HEK293 (cell line): Measurements from ENCODE around the gene ZKSCAN1.

Experiments
- CTCF ChIA-PET: fragments of 350-600 bp; formaldehyde crosslinking; extraction: SDS; loops from one replicate; lab custom pipeline; 2021; ENCODE audit warnings: antibody characterized with exemption; lab: Yijun Ruan, JAX
- POLR2A ChIA-PET: fragments of 300-600 bp; formaldehyde crosslinking; extraction: SDS; loops from one replicate; lab custom pipeline; 2020; ENCODE audit warnings: antibody characterized with exemption, inconsistent platforms; lab: Yijun Ruan, JAX
- H3K27ac ChIP-seq: fragments of 200-500 bp; sonication (Bioruptor generic); 2 replicates; pipeline ENCODE4 v1.5.1; 2014; ENCODE audit warnings: low read depth, low read length, control low read depth, inconsistent platforms; ENCODE audit errors: extremely low read depth
- H3K36me3 ChIP-seq, 2 experiments: fragments of 200-500 bp in 1 of 2; sonication (Bioruptor generic) in 1 of 2; 1 replicate in 1 of 2; 2 replicates in 1 of 2; pipeline ENCODE4 v1.5.1; 2014 to 2017; ENCODE audit warnings: inconsistent platforms in 2 of 2, low read length in 2 of 2; ENCODE audit not compliant: control insufficient read depth in 2 of 2, insufficient read depth in 1 of 2
- H3K4me1 ChIP-seq: fragments of 200-500 bp; sonication (Bioruptor generic); 2 replicates; pipeline ENCODE4 v1.5.1; 2014; ENCODE audit warnings: mild to moderate bottlenecking, low read length, inconsistent platforms; ENCODE audit not compliant: control insufficient read depth, insufficient read depth
- H3K4me3 ChIP-seq: 2 replicates; pipeline ENCODE4 v1.5.1; 2011; ENCODE audit warnings: low read depth, mild to moderate bottlenecking, control low read depth, low read length, moderate library complexity
- H3K9me3 ChIP-seq: fragments of 200-500 bp; sonication (Bioruptor generic); 2 replicates; pipeline ENCODE4 v1.5.1; 2014; ENCODE audit warnings: low read depth, low read length, inconsistent platforms; ENCODE audit not compliant: control insufficient read depth, insufficient read depth
- BCL11A ChIP-seq: fragments of 450-650 bp; formaldehyde crosslinking; IDR thresholded peaks from 2 replicates; pipeline ENCODE4 v1.5.1; 2016; ENCODE audit warnings: low read depth, missing biosample characterization, missing genetic modification characterization
- HOXC10 ChIP-seq: sonication (generic); formaldehyde crosslinking; IDR thresholded peaks from 2 replicates; pipeline ENCODE4 v1.8.1; 2023; ENCODE audit warnings: mild to moderate bottlenecking, missing genetic modification reagents
- KLF1 ChIP-seq: fragments of 450-650 bp; formaldehyde crosslinking; IDR thresholded peaks from 2 replicates; pipeline ENCODE4 v1.5.1; 2016; ENCODE audit warnings: missing biosample characterization, missing genetic modification characterization
- PBX3 ChIP-seq: sonication (generic); formaldehyde crosslinking; IDR thresholded peaks from 2 replicates; pipeline ENCODE4 v1.8.1; 2022; ENCODE audit warnings: mild to moderate bottlenecking, moderate library complexity, missing genetic modification reagents
- ZNF148 ChIP-seq: fragments of 450-650 bp; formaldehyde crosslinking; IDR thresholded peaks from 2 replicates; pipeline ENCODE4 v1.5.0; 2017; ENCODE audit warnings: missing biosample characterization, missing genetic modification characterization, borderline replicate concordance
- ZNF175 ChIP-seq: fragments of 450-650 bp; formaldehyde crosslinking; IDR thresholded peaks from 2 replicates; pipeline ENCODE4 v1.5.1; 2016; ENCODE audit warnings: missing biosample characterization, missing genetic modification characterization
- ZNF19 ChIP-seq: fragments of 450-650 bp; formaldehyde crosslinking; IDR thresholded peaks from 2 replicates; pipeline ENCODE4; 2016; ENCODE audit warnings: missing biosample characterization, missing genetic modification characterization, low read depth
- ZNF350 ChIP-seq: fragments of 450-650 bp; formaldehyde crosslinking; IDR thresholded peaks from 2 replicates; pipeline ENCODE4 v1.5.0; 2017; ENCODE audit warnings: missing biosample characterization, mild to moderate bottlenecking, missing genetic modification characterization
- ZNF394 ChIP-seq: fragments of 450-650 bp; formaldehyde crosslinking; IDR thresholded peaks from 2 replicates; pipeline ENCODE4 v1.5.1; 2016; ENCODE audit warnings: missing biosample characterization, missing genetic modification characterization, mild to moderate bottlenecking, moderate library complexity, borderline replicate concordance
- ZNF518A ChIP-seq: fragments of 450-650 bp; formaldehyde crosslinking; conservative IDR thresholded peaks from 2 replicates; pipeline ENCODE4 v1.5.1; 2016; ENCODE audit warnings: low read depth, missing biosample characterization, missing genetic modification characterization
- ZNF558 ChIP-seq: fragments of 450-650 bp; formaldehyde crosslinking; IDR thresholded peaks from 2 replicates; pipeline ENCODE4 v1.5.1; 2016; ENCODE audit warnings: missing biosample characterization, missing genetic modification characterization
- ZNF623 ChIP-seq: fragments of 450-650 bp; formaldehyde crosslinking; IDR thresholded peaks from 2 replicates; pipeline ENCODE4 v1.5.1; 2016; ENCODE audit warnings: missing biosample characterization, missing genetic modification characterization
- ZNF654 ChIP-seq: fragments of 450-650 bp; formaldehyde crosslinking; IDR thresholded peaks from 2 replicates; pipeline ENCODE4 v1.5.1; 2016; ENCODE audit warnings: low read depth, missing biosample characterization, missing genetic modification characterization
- ZNF692 ChIP-seq: fragments of 450-650 bp; formaldehyde crosslinking; IDR thresholded peaks from 2 replicates; pipeline ENCODE4 v1.5.1; 2016; ENCODE audit warnings: missing biosample characterization, missing genetic modification characterization
- ZSCAN23 ChIP-seq: fragments of 450-650 bp; formaldehyde crosslinking; IDR thresholded peaks from 2 replicates; pipeline ENCODE4 v1.5.1; 2016; ENCODE audit warnings: missing biosample characterization, missing genetic modification characterization

The ZKSCAN1 gene

GRCh38 chr7:100074841-100075240, 59.4 kb downstream of the ZKSCAN1 start:
- Histone ChIP-seq H3K36me3 (peaks cover 35 to 96% of the 10 kb centered on the region in 2 experiments; a peak in 2 of 3 replicates), H3K4me1 (no peaks in the 10 kb centered on the region), H3K9me3 (no peaks in the 10 kb centered on the region), H3K27ac (no peak overlapping the region), H3K4me3 (no peak overlapping the region)
- POLR2A ChIA-PET: no interaction called here
- no peak for TF ChIP-seq BCL11A (tag by site-specific recombination)
- TF ChIP-seq ZNF654 (tag by site-specific recombination): no peak
- TF ChIP-seq ZNF394 (tag by site-specific recombination): no peak
- no peak for TF ChIP-seq ZNF518A (tag by site-specific recombination)
- TF ChIP-seq ZNF558 (tag by site-specific recombination): no peak
- TF ChIP-seq KLF1 (tag by site-specific recombination): no peak
- TF ChIP-seq ZNF148: no peak
- no peak for TF ChIP-seq ZSCAN23 (tag by site-specific recombination)
- no peak for TF ChIP-seq HOXC10 (CRISPR knock-in tag)
- no peak for TF ChIP-seq ZNF623 (tag by site-specific recombination)
- TF ChIP-seq ZNF19: no peak
- CTCF ChIA-PET: no interaction called here

GRCh38 chr7:100075418-100075817, 60.0 kb downstream of the ZKSCAN1 start:
- Histone ChIP-seq H3K27ac (no peak overlapping the region), H3K9me3 (no peaks in the 10 kb centered on the region), H3K4me3 (no peak overlapping the region)
- CTCF ChIA-PET: interaction anchor here (0.6 to 0.7 kb wide), 2 partner anchors 25 to 85 kb away, joined by 3 read pairs; no protein-coding TSS in a partner anchor
- TF ChIP-seq ZNF350: no peak
- TF ChIP-seq PBX3 (CRISPR knock-in tag): no peak
- TF ChIP-seq ZNF175: no peak
- TF ChIP-seq ZNF692 (tag by site-specific recombination): no peak
- TF ChIP-seq, all 188 proteins: peak for 0
- Histone ChIP-seq H3K36me3 (peaks cover 37 to 95% of the 10 kb centered on the region in 2 experiments; a peak in 2 of 3 replicates), H3K4me1 (no peaks in the 10 kb centered on the region)
- POLR2A ChIA-PET: interaction anchor here (0.7 kb wide), 1 partner anchor 175 kb away, joined by 3 read pairs; no protein-coding TSS in a partner anchor
